Neural progenitor cell (in vitro differentiated cells): Measurements from ENCODE around the gene FBLN2. TPM values are rescaled to one million over a fixed set of nuclear protein-coding genes. Genes with fewer than 3 reads are reported as not detected.

Experiments
- DNase-seq: peaks from one replicate; pipeline ENCODE4 v3.0.0-alpha.2; 2016; ENCODE audit warnings: low spot score
- H2AFZ ChIP-seq: fragments of 200-600 bp; sonication (generic); replicated peaks from 2 replicates; pipeline ENCODE4 v1.6.1; 2016; ENCODE audit warnings: antibody characterized with exemption
- H3F3A ChIP-seq: fragments of 200-600 bp; sonication (generic); 2 replicates; pipeline ENCODE4 v1.6.1; 2016; ENCODE audit warnings: antibody characterized with exemption, low read depth
- H3K27ac ChIP-seq: fragments of 200-600 bp; sonication (generic); 2 replicates; pipeline ENCODE4 v1.5.1; 2016; ENCODE audit warnings: mild to moderate bottlenecking
- H3K27me3 ChIP-seq: fragments of 200-600 bp; sonication (generic); 2 replicates; pipeline ENCODE4 v1.6.1; 2016; ENCODE audit warnings: mild to moderate bottlenecking, moderate library complexity
- H3K36me3 ChIP-seq: fragments of 200-600 bp; sonication (generic); 2 replicates; pipeline ENCODE4 v1.5.1; 2016
- H3K4me1 ChIP-seq: fragments of 200-600 bp; sonication (generic); 2 replicates; pipeline ENCODE4 v1.6.1; 2016; ENCODE audit warnings: mixed run types
- H3K4me2 ChIP-seq: fragments of 200-600 bp; sonication (generic); 2 replicates; pipeline ENCODE4 v1.6.1; 2016
- H3K4me3 ChIP-seq: fragments of 200-600 bp; sonication (generic); 2 replicates; pipeline ENCODE4 v1.5.1; 2016
- H3K79me2 ChIP-seq: fragments of 200-600 bp; sonication (generic); 2 replicates; pipeline ENCODE4 v1.6.1; 2016; ENCODE audit warnings: low read depth
- H3K9ac ChIP-seq: fragments of 200-600 bp; sonication (generic); 2 replicates; pipeline ENCODE4 v1.6.1; 2016
- H3K9me3 ChIP-seq: fragments of 200-600 bp; sonication (generic); 2 replicates; pipeline ENCODE4 v1.5.1; 2016; ENCODE audit warnings: low read depth
- H4K20me1 ChIP-seq: fragments of 200-600 bp; sonication (generic); 2 replicates; pipeline ENCODE4 v1.6.1; 2016; ENCODE audit warnings: low read depth
- H3K27ac Mint-ChIP-seq: 3 replicates; pipeline ENCODE4 v1.8.0; 2021; ENCODE audit warnings: mixed read lengths
- H3K27me3 Mint-ChIP-seq: 2 replicates; pipeline ENCODE4 v1.8.0; 2022; ENCODE audit warnings: low read depth, mild to moderate bottlenecking, inconsistent platforms, moderate library complexity, mixed read lengths; ENCODE audit not compliant: insufficient read depth
- H3K36me3 Mint-ChIP-seq: 3 replicates; pipeline ENCODE4 v1.8.0; 2021; ENCODE audit warnings: mixed read lengths
- H3K4me1 Mint-ChIP-seq: 3 replicates; pipeline ENCODE4 v1.8.0; 2021; ENCODE audit warnings: mixed read lengths
- H3K4me3 Mint-ChIP-seq: 3 replicates; pipeline ENCODE4 v1.8.0; 2021; ENCODE audit warnings: mild to moderate bottlenecking, moderate library complexity, mixed read lengths
- H3K9me3 Mint-ChIP-seq: 3 replicates; pipeline ENCODE4 v1.8.0; 2020; ENCODE audit warnings: mixed read lengths
- CTCF ChIP-seq: fragments of 200-600 bp; sonication (generic); IDR thresholded peaks from 2 replicates; pipeline ENCODE4 v1.5.1; 2017; ENCODE audit warnings: antibody characterized with exemption, mild to moderate bottlenecking
- EZH2 ChIP-seq: fragments of 200-600 bp; sonication (generic); IDR thresholded peaks from 2 replicates; pipeline ENCODE4 v1.6.1; 2017; ENCODE audit warnings: antibody characterized with exemption, mild to moderate bottlenecking, moderate library complexity
- EZH2phosphoT487 ChIP-seq: fragments of 200-600 bp; sonication (generic); IDR thresholded peaks from 2 replicates; pipeline ENCODE4 v1.6.1; 2017; ENCODE audit warnings: antibody characterized with exemption
- total RNA-seq: library from RNA; depleted of rRNA; stranded (reverse); fragments of >200 nt; gene quantifications from 2 replicates; pipeline ENCODE4 v1.2.3, GENCODE V29; 2015; ENCODE audit warnings: low replicate concordance

FBLN2 gene
- total RNA-seq, 1 donor from 2014 or later = 15.9 TPM

- H3K4me1 ChIP-seq = peaks cover 15% of the 10 kb centered on the region
- no peak for DNase-seq
- no peaks in the 10 kb centered on the region for H3K9me3 Mint-ChIP-seq
- H3K27me3 ChIP-seq = no peaks in the 10 kb centered on the region
- H3K79me2 ChIP-seq = no peaks in the 10 kb centered on the region
- H3K4me2 ChIP-seq = no peak overlapping the region
- TF ChIP-seq EZH2phosphoT487 (no peak), CTCF (no peak), EZH2 (no peak)
- no peak overlapping the region for H3K9ac ChIP-seq
- H3K36me3 ChIP-seq = no peaks in the 10 kb centered on the region
- H3K4me3 Mint-ChIP-seq = no peak overlapping the region
- no peaks in the 10 kb centered on the region for H3F3A ChIP-seq
- H3K27me3 Mint-ChIP-seq = peaks cover 11% of the 10 kb centered on the region
- H3K36me3 Mint-ChIP-seq = no peaks in the 10 kb centered on the region
- peak overlapping the region; percentile 57 for H3K27ac Mint-ChIP-seq
- H3K27ac ChIP-seq = no peak overlapping the region
- no peak overlapping the region for H3K4me3 ChIP-seq
- no peaks in the 10 kb centered on the region for H4K20me1 ChIP-seq
- peaks cover 54% of the 10 kb centered on the region for H3K4me1 Mint-ChIP-seq
- no peaks in the 10 kb centered on the region for H3K9me3 ChIP-seq
- H2AFZ ChIP-seq = no peak overlapping the region
These were observed 9.7 kb downstream of the FBLN2 start for GRCh38 chr3:13558651-13559050.

- Mint-ChIP-seq H3K4me1 (peaks cover 52% of the 10 kb centered on the region), H3K27me3 (peaks cover 12% of the 10 kb centered on the region), H3K36me3 (no peaks in the 10 kb centered on the region), H3K9me3 (no peaks in the 10 kb centered on the region), H3K4me3 (no peak overlapping the region), H3K27ac (no peak overlapping the region)
- no peaks in the 10 kb centered on the region for H4K20me1 ChIP-seq
- peaks cover 15% of the 10 kb centered on the region for H3K4me1 ChIP-seq
- H3K4me2 ChIP-seq = no peak overlapping the region
- no peaks in the 10 kb centered on the region for H3K79me2 ChIP-seq
- no peaks in the 10 kb centered on the region for H3K9me3 ChIP-seq
- H3K27ac ChIP-seq = no peak overlapping the region
- no peak overlapping the region for H3K9ac ChIP-seq
- no peaks in the 10 kb centered on the region for H3K27me3 ChIP-seq
- H3K4me3 ChIP-seq = no peak overlapping the region
- H3F3A ChIP-seq = no peaks in the 10 kb centered on the region
- no peak overlapping the region for H2AFZ ChIP-seq
- H3K36me3 ChIP-seq = no peaks in the 10 kb centered on the region
- TF ChIP-seq EZH2phosphoT487 (no peak), CTCF (no peak)
- no peak for DNase-seq
These were observed 11.0 kb downstream of the FBLN2 start for GRCh38 chr3:13559764-13560525.

- Mint-ChIP-seq H3K27ac (peak overlapping the region; percentile 74), H3K9me3 (no peaks in the 10 kb centered on the region), H3K36me3 (no peaks in the 10 kb centered on the region), H3K4me3 (no peak overlapping the region), H3K27me3 (peaks cover 16% of the 10 kb centered on the region), H3K4me1 (peaks cover 56% of the 10 kb centered on the region)
- no peaks in the 10 kb centered on the region for H3K9me3 ChIP-seq
- H3K27me3 ChIP-seq = no peaks in the 10 kb centered on the region
- no peaks in the 10 kb centered on the region for H4K20me1 ChIP-seq
- H2AFZ ChIP-seq = no peak overlapping the region
- peaks cover 23% of the 10 kb centered on the region for H3K4me1 ChIP-seq
- no peak overlapping the region for H3K9ac ChIP-seq
- H3K4me2 ChIP-seq = no peak overlapping the region
- H3K36me3 ChIP-seq = no peaks in the 10 kb centered on the region
- no peak for DNase-seq
- H3K4me3 ChIP-seq = no peak overlapping the region
- H3F3A ChIP-seq = no peaks in the 10 kb centered on the region
- TF ChIP-seq CTCF (no peak), EZH2phosphoT487 (no peak), EZH2 (no peak)
- H3K79me2 ChIP-seq = no peaks in the 10 kb centered on the region
- no peak overlapping the region for H3K27ac ChIP-seq
These were observed 12.5 kb downstream of the FBLN2 start for GRCh38 chr3:13561376-13561775.
